Loucy (cell line): ENCODE data around the gene TAGLN2.
"Not testable (repeated sequence)": the region's sequence is repeated elsewhere in the genome, so short reads cannot be mapped to it uniquely, and the experiment has no call there.

Experiments
- H2AFZ ChIP-seq: fragments of 200-600 bp; sonication (generic); 2 replicates; pipeline ENCODE4 v1.6.0; 2016; ENCODE audit warnings: antibody characterized with exemption, mild to moderate bottlenecking, low read length, moderate library complexity
- H3F3A ChIP-seq: fragments of 200-600 bp; 2 replicates; pipeline ENCODE4 v1.6.0; 2016; ENCODE audit warnings: antibody characterized with exemption, low read depth, mild to moderate bottlenecking
- H3K27me3 ChIP-seq: fragments of 200-600 bp; sonication (generic); 2 replicates; pipeline ENCODE4 v1.6.1; 2014; ENCODE audit warnings: low read length, mild to moderate bottlenecking; ENCODE audit not compliant: insufficient read depth, poor library complexity, severe bottlenecking
- H3K36me3 ChIP-seq: fragments of 200-600 bp; sonication (generic); 2 replicates; pipeline ENCODE4 v1.6.1; 2016; ENCODE audit warnings: low read length; ENCODE audit not compliant: insufficient read depth
- H3K4me1 ChIP-seq: fragments of 200-600 bp; sonication (generic); 2 replicates; pipeline ENCODE4 v1.5.1; 2014; ENCODE audit warnings: low read length, mild to moderate bottlenecking; ENCODE audit not compliant: insufficient read depth, poor library complexity, severe bottlenecking
- H3K4me2 ChIP-seq: fragments of 200-600 bp; sonication (generic); 2 replicates; pipeline ENCODE4 v1.6.0; 2014; ENCODE audit warnings: antibody characterized with exemption, low read length, low read depth, mild to moderate bottlenecking; ENCODE audit not compliant: poor library complexity, severe bottlenecking
- H3K4me3 ChIP-seq: fragments of 200-600 bp; sonication (generic); 2 replicates; pipeline ENCODE4 v1.5.1; 2014; ENCODE audit warnings: low read length, mild to moderate bottlenecking, mixed read lengths; ENCODE audit not compliant: poor library complexity, severe bottlenecking
- H3K79me2 ChIP-seq: fragments of 200-600 bp; sonication (generic); 2 replicates; pipeline ENCODE4 v1.6.1; 2014; ENCODE audit warnings: low read length; ENCODE audit not compliant: insufficient read depth
- H3K9ac ChIP-seq: fragments of 200-600 bp; sonication (generic); 2 replicates; pipeline ENCODE4 v1.6.0; 2014; ENCODE audit warnings: mild to moderate bottlenecking, low read depth, low read length, moderate library complexity; ENCODE audit not compliant: poor library complexity, severe bottlenecking
- H3K9me2 ChIP-seq: fragments of 200-600 bp; sonication (generic); replicated peaks from 2 replicates; pipeline ENCODE4 v1.6.1; 2016; ENCODE audit warnings: low read depth, low read length, mixed read lengths
- H3K9me3 ChIP-seq: fragments of 200-600 bp; sonication (generic); 2 replicates; pipeline ENCODE4 v1.6.1; 2014; ENCODE audit warnings: mild to moderate bottlenecking, antibody characterized with exemption, low read length, low read depth; ENCODE audit not compliant: insufficient read depth
- H4K20me1 ChIP-seq: fragments of 200-600 bp; sonication (generic); 2 replicates; pipeline ENCODE4 v1.6.0; 2014; ENCODE audit warnings: antibody characterized with exemption, low read length, mild to moderate bottlenecking; ENCODE audit not compliant: insufficient read depth, poor library complexity, severe bottlenecking
- EZH2phosphoT487 ChIP-seq: fragments of 200-600 bp; IDR thresholded peaks from 2 replicates; pipeline ENCODE4 v1.6.1; 2018; ENCODE audit warnings: antibody characterized with exemption, mild to moderate bottlenecking, moderate library complexity, borderline replicate concordance
- TF ChIP-seq, protein P1 (sequence below): fragments of 200-600 bp; sonication (generic); conservative IDR thresholded peaks from 2 replicates; pipeline ENCODE4 v1.5.1; 2014; ENCODE audit warnings: mild to moderate bottlenecking, antibody characterized with exemption, low read length

The TAGLN2 gene

DNA sequence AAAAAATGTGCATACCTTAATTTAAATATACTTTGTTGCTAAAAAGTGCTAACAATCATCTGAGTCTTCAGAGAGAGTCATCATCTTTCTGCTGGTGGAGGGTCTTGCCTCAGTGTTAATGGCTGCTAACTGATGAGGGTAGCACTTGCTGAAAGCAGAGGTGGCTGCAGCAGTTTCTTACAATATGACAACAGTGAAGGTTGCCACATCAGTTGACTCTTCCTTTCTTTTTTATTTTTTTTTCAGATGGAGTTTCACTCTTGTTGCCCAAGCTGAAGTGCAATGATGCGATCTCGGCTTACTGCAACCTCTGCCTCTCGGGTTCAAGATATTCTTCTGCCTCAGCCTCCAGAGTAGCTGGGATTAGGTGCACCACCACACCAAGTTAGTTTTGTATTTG, 22.8 kb downstream of the TAGLN2 start:
- no peaks in the 10 kb centered on the region for H4K20me1 ChIP-seq
- H3F3A ChIP-seq: no peaks in the 10 kb centered on the region
- H3K9me2 ChIP-seq: no peaks in the 10 kb centered on the region
- no peak overlapping the region for H3K4me2 ChIP-seq
- peaks cover 5% of the 10 kb centered on the region; the same call in 1 of the 2 replicates for H3K9me3 ChIP-seq
- H3K4me1 ChIP-seq: peaks cover 15% of the 10 kb centered on the region
- no peaks in the 10 kb centered on the region for H3K27me3 ChIP-seq
- H2AFZ ChIP-seq: no peak overlapping the region
- no peaks in the 10 kb centered on the region for H3K36me3 ChIP-seq
- no peak overlapping the region for H3K9ac ChIP-seq
- H3K4me3 ChIP-seq: no peak overlapping the region
- no peaks in the 10 kb centered on the region for H3K79me2 ChIP-seq
- TF ChIP-seq EZH2phosphoT487: no peak
- TF ChIP-seq, protein P1, sequence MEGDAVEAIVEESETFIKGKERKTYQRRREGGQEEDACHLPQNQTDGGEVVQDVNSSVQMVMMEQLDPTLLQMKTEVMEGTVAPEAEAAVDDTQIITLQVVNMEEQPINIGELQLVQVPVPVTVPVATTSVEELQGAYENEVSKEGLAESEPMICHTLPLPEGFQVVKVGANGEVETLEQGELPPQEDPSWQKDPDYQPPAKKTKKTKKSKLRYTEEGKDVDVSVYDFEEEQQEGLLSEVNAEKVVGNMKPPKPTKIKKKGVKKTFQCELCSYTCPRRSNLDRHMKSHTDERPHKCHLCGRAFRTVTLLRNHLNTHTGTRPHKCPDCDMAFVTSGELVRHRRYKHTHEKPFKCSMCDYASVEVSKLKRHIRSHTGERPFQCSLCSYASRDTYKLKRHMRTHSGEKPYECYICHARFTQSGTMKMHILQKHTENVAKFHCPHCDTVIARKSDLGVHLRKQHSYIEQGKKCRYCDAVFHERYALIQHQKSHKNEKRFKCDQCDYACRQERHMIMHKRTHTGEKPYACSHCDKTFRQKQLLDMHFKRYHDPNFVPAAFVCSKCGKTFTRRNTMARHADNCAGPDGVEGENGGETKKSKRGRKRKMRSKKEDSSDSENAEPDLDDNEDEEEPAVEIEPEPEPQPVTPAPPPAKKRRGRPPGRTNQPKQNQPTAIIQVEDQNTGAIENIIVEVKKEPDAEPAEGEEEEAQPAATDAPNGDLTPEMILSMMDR: no peak

GRCh38 chr1:159900755-159901360, 24.4 kb downstream of the TAGLN2 start:
- H3K4me3 ChIP-seq: no peak overlapping the region
- no peaks in the 10 kb centered on the region for H4K20me1 ChIP-seq
- no peaks in the 10 kb centered on the region for H3F3A ChIP-seq
- peaks cover 13% of the 10 kb centered on the region for H3K4me1 ChIP-seq
- H3K9me3 ChIP-seq: peaks cover 5% of the 10 kb centered on the region; the same call in 1 of the 2 replicates
- no peaks in the 10 kb centered on the region for H3K27me3 ChIP-seq
- no peaks in the 10 kb centered on the region for H3K79me2 ChIP-seq
- H3K4me2 ChIP-seq: no peak overlapping the region
- H3K9ac ChIP-seq: no peak overlapping the region
- H2AFZ ChIP-seq: no peak overlapping the region
- TF ChIP-seq EZH2phosphoT487: no peak
- TF ChIP-seq, protein P1: no peak
- no peaks in the 10 kb centered on the region for H3K36me3 ChIP-seq
- no peaks in the 10 kb centered on the region for H3K9me2 ChIP-seq

DNA sequence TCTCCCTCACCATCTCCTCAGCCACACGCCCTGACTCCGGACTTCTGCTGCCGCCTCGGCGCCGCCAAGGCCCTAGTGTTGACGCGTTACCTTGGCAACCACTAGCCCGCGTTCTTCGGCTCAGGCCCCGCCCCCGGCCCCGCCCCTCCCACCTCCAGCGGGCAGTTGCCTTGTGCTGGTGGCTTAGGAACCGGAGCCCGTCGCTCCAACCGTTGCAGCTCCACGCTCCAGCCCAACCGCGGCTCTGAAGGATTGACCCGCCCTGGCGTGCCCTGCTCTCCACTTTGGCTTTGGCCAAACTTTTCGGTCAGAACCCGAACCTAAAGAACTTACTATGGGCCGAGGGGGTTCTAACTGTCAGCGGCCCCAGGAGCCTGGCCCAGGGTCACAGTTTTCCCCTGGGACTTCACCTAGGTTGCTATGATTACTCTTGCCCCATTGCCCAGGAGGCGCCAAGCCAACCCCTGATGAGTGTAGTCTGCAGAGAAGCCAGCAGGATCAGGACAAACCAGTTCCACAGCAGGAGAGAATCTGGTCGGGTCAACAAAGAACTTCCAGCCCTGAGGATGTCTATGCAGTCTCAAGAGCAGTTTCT, 25.1 kb downstream of the TAGLN2 start, which contains the start of gene CFAP45:
TSS of gene CFAP45 (minus strand) at position 80 of the 595 bp plus-strand sequence. CDS start at position 13, 67 bp downstream.
- Histone ChIP-seq H3K9me3 (peaks cover 5% of the 10 kb centered on the region; the same call in 1 of the 2 replicates), H2AFZ (no peak within 1 kb of the TSS), H3K36me3 (no peaks in the 10 kb centered on the region), H3K9ac (no peak within 1 kb of the TSS), H3F3A (no peaks in the 10 kb centered on the region), H3K4me3 (no peak within 1 kb of the TSS), H4K20me1 (no peaks in the 10 kb centered on the region), H3K9me2 (no peaks in the 10 kb centered on the region), H3K79me2 (no peaks in the 10 kb centered on the region), H3K27me3 (no peaks in the 10 kb centered on the region), H3K4me1 (peaks cover 13% of the 10 kb centered on the region), H3K4me2 (no peak within 1 kb of the TSS)
- TF ChIP-seq, protein P1: no peak
- TF ChIP-seq EZH2phosphoT487: no peak

- not testable (repeated sequence) for H2AFZ ChIP-seq, H3K27me3 ChIP-seq, H3K4me2 ChIP-seq
These were observed 25.7 kb downstream of the TAGLN2 start for GRCh38 chr1:159899634-159900033.

More at GRCh38 chr1:159899634-159900033, 25.7 kb downstream of the TAGLN2 start:
- not testable (repeated sequence) for H3K79me2 ChIP-seq, H3K9ac ChIP-seq, H3F3A ChIP-seq, H3K9me2 ChIP-seq, H3K36me3 ChIP-seq, H3K4me3 ChIP-seq, H4K20me1 ChIP-seq, H3K9me3 ChIP-seq
- peaks cover 13% of the 10 kb centered on the region for H3K4me1 ChIP-seq
